Measurements from ENCODE around the gene OVOL1.

GRCh38 chr11:65803797-65804492 is 17.1 kb downstream of the OVOL1 start:
- no peak for TF ChIP-seq CTCF (IDR thresholded peaks at IDR 0.05)
- TF ChIP-seq POLR2A (IDR thresholded peaks at IDR 0.05) = no peak

Data from uterus (tissue), 2 donors.